ENCODE measurements around the gene DHDH. TPM values are rescaled to one million over a fixed set of nuclear protein-coding genes. Genes with fewer than 3 reads are reported as not detected.
A peak's percentile ranks its signal among the peaks of the same experiment; 100 is the strongest.

DHDH gene
- total RNA-seq, 2 donors from 2014 or later = 0.44 to 2.3 TPM

GRCh38 chr19:48961673-48962028, 28.2 kb downstream of the DHDH start:
- H3K4me1 Mint-ChIP-seq = peaks cover 18% of the 10 kb centered on the region
- H3K27me3 Mint-ChIP-seq (ENCODE audit: insufficient read depth) = peaks cover 2% of the 10 kb centered on the region
- no peak overlapping the region for H3K4me3 ChIP-seq (ENCODE audit: low read length)
- peaks cover 47% of the 10 kb centered on the region for H3K36me3 Mint-ChIP-seq (ENCODE audit: low read depth)
- peak overlapping the region; percentile 49 for H3K27ac ChIP-seq (ENCODE audit: low read depth, low read length)
- no peaks in the 10 kb centered on the region for H3K27me3 ChIP-seq (ENCODE audit: control insufficient read depth, insufficient read depth, low read length, poor library complexity, severe bottlenecking)
- no peaks in the 10 kb centered on the region for H3K9me3 Mint-ChIP-seq
- H3K4me1 ChIP-seq (ENCODE audit: control insufficient read depth, insufficient read depth, low read length) = peaks cover 14% of the 10 kb centered on the region
- WGBS, 2 experiments (ENCODE audit: insufficient coverage in 1 of 2, insufficient read length in 1 of 2) = 0 to 82% methylated on average over 1 to 12 of the region's 12 CpGs
- H3K4me3 Mint-ChIP-seq = no peak overlapping the region
- H3K9me3 ChIP-seq (ENCODE audit: control insufficient read depth, low read length) = no peaks in the 10 kb centered on the region
- no peak for TF ChIP-seq CTCF (conservative IDR thresholded peaks at IDR 0.05)
- H3K27ac Mint-ChIP-seq = peak overlapping the region; percentile 98
- H3K9ac ChIP-seq (ENCODE audit: extremely low read depth, low read length, poor library complexity, severe bottlenecking) = no peak overlapping the region
- DNase-seq = peak; percentile 56
- H3K36me3 ChIP-seq (ENCODE audit: control insufficient read depth, insufficient read depth, low read length) = peaks cover 37% of the 10 kb centered on the region

GRCh38 chr19:48962029-48962848, 28.7 kb downstream of the DHDH start:
- H3K27ac ChIP-seq (ENCODE audit: low read depth, low read length) = peak overlapping the region; percentile 49
- H3K36me3 ChIP-seq (ENCODE audit: control insufficient read depth, insufficient read depth, low read length) = peaks cover 37% of the 10 kb centered on the region
- no peaks in the 10 kb centered on the region for H3K9me3 Mint-ChIP-seq
- no peaks in the 10 kb centered on the region for H3K27me3 ChIP-seq (ENCODE audit: control insufficient read depth, insufficient read depth, low read length, poor library complexity, severe bottlenecking)
- peak; percentile 82 for DNase-seq
- H3K4me3 Mint-ChIP-seq = no peak overlapping the region
- H3K36me3 Mint-ChIP-seq (ENCODE audit: low read depth) = peaks cover 49% of the 10 kb centered on the region
- H3K4me1 Mint-ChIP-seq = peaks cover 18% of the 10 kb centered on the region
- WGBS, 2 experiments (ENCODE audit: insufficient coverage in 1 of 2, insufficient read length in 1 of 2) = 75 to 85% methylated on average over 14 to 22 of the region's 22 CpGs
- H3K4me3 ChIP-seq (ENCODE audit: low read length) = no peak overlapping the region
- H3K27ac Mint-ChIP-seq = peak overlapping the region; percentile 98
- no peak overlapping the region for H3K9ac ChIP-seq (ENCODE audit: extremely low read depth, low read length, poor library complexity, severe bottlenecking)
- peaks cover 14% of the 10 kb centered on the region for H3K4me1 ChIP-seq (ENCODE audit: control insufficient read depth, insufficient read depth, low read length)
- H3K27me3 Mint-ChIP-seq (ENCODE audit: insufficient read depth) = peaks cover 2% of the 10 kb centered on the region
- no peak for TF ChIP-seq CTCF (conservative IDR thresholded peaks at IDR 0.05)
- no peaks in the 10 kb centered on the region for H3K9me3 ChIP-seq (ENCODE audit: control insufficient read depth, low read length)

GRCh38 chr19:48962849-48963165, 29.3 kb downstream of the DHDH start:
- peak overlapping the region; percentile 98 for H3K27ac Mint-ChIP-seq

More at GRCh38 chr19:48962849-48963165, 29.3 kb downstream of the DHDH start:
- H3K36me3 ChIP-seq (ENCODE audit: control insufficient read depth, insufficient read depth, low read length) = peaks cover 36% of the 10 kb centered on the region
- no peak for TF ChIP-seq CTCF (conservative IDR thresholded peaks at IDR 0.05)
- no peak overlapping the region for H3K4me3 ChIP-seq (ENCODE audit: low read length)
- no peaks in the 10 kb centered on the region for H3K9me3 ChIP-seq (ENCODE audit: control insufficient read depth, low read length)
- no peak overlapping the region for H3K27ac ChIP-seq (ENCODE audit: low read depth, low read length)
- no peak overlapping the region for H3K9ac ChIP-seq (ENCODE audit: extremely low read depth, low read length, poor library complexity, severe bottlenecking)
- H3K4me1 ChIP-seq (ENCODE audit: control insufficient read depth, insufficient read depth, low read length) = peaks cover 14% of the 10 kb centered on the region
- no peaks in the 10 kb centered on the region for H3K9me3 Mint-ChIP-seq
- H3K4me1 Mint-ChIP-seq = peaks cover 18% of the 10 kb centered on the region
- H3K36me3 Mint-ChIP-seq (ENCODE audit: low read depth) = peaks cover 47% of the 10 kb centered on the region
- DNase-seq = peak; percentile 58
- H3K27me3 Mint-ChIP-seq (ENCODE audit: insufficient read depth) = peaks cover 2% of the 10 kb centered on the region
- H3K27me3 ChIP-seq (ENCODE audit: control insufficient read depth, insufficient read depth, low read length, poor library complexity, severe bottlenecking) = no peaks in the 10 kb centered on the region
- WGBS, 2 experiments (ENCODE audit: insufficient coverage in 1 of 2, insufficient read length in 1 of 2) = 81% methylated on average over 2 of the region's 7 CpGs; no CpG with 5 or more reads in 1 of the 2 experiments
- H3K4me3 Mint-ChIP-seq = peak overlapping the region; percentile 100

Data from endodermal cell (in vitro differentiated cells).